Hematopoietic multipotent progenitor cell treated with erythropoietin and hydrocortisone succinate and interleukin-3 and kit ligand, for 15 days (in vitro differentiated cells): ENCODE data around the gene INTS15.
"Not testable (repeated sequence)": the region's sequence is repeated elsewhere in the genome, so short reads cannot be mapped to it uniquely, and the experiment has no call there.

Experiments
- DNase-seq: peaks from one replicate; pipeline ENCODE4 v3.0.0-alpha.2; 2015; ENCODE audit warnings: low spot score

Gene INTS15

GRCh38 chr7:6618621-6619020 is 28.8 kb downstream of the INTS15 start:
- no peak for DNase-seq

GRCh38 chr7:6619961-6620360 is 30.1 kb downstream of the INTS15 start:
- no peak for DNase-seq

- DNase-seq: no peak
Measured at GRCh38 chr7:6621195-6622133, 31.6 kb downstream of the INTS15 start.

- DNase-seq: no peak
Measured at GRCh38 chr7:6622134-6622710, 32.4 kb downstream of the INTS15 start.

- DNase-seq: no peak
Measured at GRCh38 chr7:6623589-6624245, 33.9 kb downstream of the INTS15 start.

GRCh38 chr7:6624246-6624611 is 34.4 kb downstream of the INTS15 start:
- no peak for DNase-seq

GRCh38 chr7:6628045-6628444 is 38.2 kb downstream of the INTS15 start:
- no peak for DNase-seq

- DNase-seq: no peak
Measured at GRCh38 chr7:6630007-6630849, 40.4 kb downstream of the INTS15 start.

GRCh38 chr7:6631605-6632004 is 41.8 kb downstream of the INTS15 start:
- no peak for DNase-seq

- DNase-seq: no peak
Measured at GRCh38 chr7:6634021-6634420, 44.2 kb downstream of the INTS15 start.

- not testable (repeated sequence) for DNase-seq
Measured at GRCh38 chr7:6634971-6635370, 45.1 kb downstream of the INTS15 start.

GRCh38 chr7:6636741-6637543 is 47.1 kb downstream of the INTS15 start, which contains the start of gene ZNF316:
Gene ZNF316 (plus strand): TSS chr7:6637318. CDS start chr7:6642410, 5,092 bp downstream.
- peak; percentile 58 for DNase-seq

- DNase-seq: peak; percentile 24
Measured at GRCh38 chr7:6637544-6638229, 47.9 kb downstream of the INTS15 start.

- DNase-seq: no peak
Measured at GRCh38 chr7:6639032-6639431, 49.2 kb downstream of the INTS15 start.

- DNase-seq: no peak
Measured at GRCh38 chr7:6639627-6640026, 49.8 kb downstream of the INTS15 start.

GRCh38 chr7:6640246-6640721 is 50.5 kb downstream of the INTS15 start:
- DNase-seq: no peak

GRCh38 chr7:6641305-6642035 is 51.6 kb downstream of the INTS15 start:
- no peak for DNase-seq

- DNase-seq: no peak
Measured at GRCh38 chr7:6642239-6642839, 52.5 kb downstream of the INTS15 start.
